Transverse colon (tissue), 4 donors: ENCODE results near the gene SCGB1A1. TPM values are rescaled to one million over a fixed set of nuclear protein-coding genes. Genes with fewer than 3 reads are reported as not detected.

Experiments
- DNase-seq: peaks from one replicate; pipeline ENCODE4 v3.0.0-alpha.2; 2019
- H3K27ac ChIP-seq, 4 donors: fragments of 200-600 bp; sonication (generic); 2 replicates each; pipeline ENCODE4 v1.5.1; 2016 to 2018; ENCODE audit warnings: inconsistent platforms in 4 of 4
- H3K27me3 ChIP-seq: fragments of 200-600 bp; sonication (generic); 2 replicates; pipeline ENCODE4 v1.5.1; 2017; ENCODE audit warnings: inconsistent platforms
- H3K36me3 ChIP-seq, 4 donors: fragments of 200-600 bp; sonication (generic); 2 replicates each; pipeline ENCODE4 v1.5.1; 2017 to 2019; ENCODE audit warnings: inconsistent platforms in 4 of 4
- H3K4me1 ChIP-seq, 4 donors: fragments of 200-600 bp; sonication (generic); 2 replicates each; pipeline ENCODE4 v1.5.1; 2017 to 2020; ENCODE audit warnings: inconsistent platforms in 4 of 4
- H3K4me3 ChIP-seq, 4 donors: fragments of 200-600 bp; sonication (generic); 1 replicate in 1 of 4; 2 replicates in 3 of 4; pipeline versions ENCODE4 v1.5.1 to v1.6.1; 2017 to 2019; ENCODE audit warnings: inconsistent platforms in 4 of 4
- H3K9me3 ChIP-seq, 2 donors: fragments of 200-600 bp; sonication (generic); 2 replicates each; pipeline ENCODE4 v1.5.1; 2017 to 2019; ENCODE audit warnings: inconsistent platforms in 2 of 2
- EP300 ChIP-seq: sonication (generic); formaldehyde crosslinking; IDR thresholded peaks from one replicate; pipeline ENCODE4 v1.6.1; 2017; ENCODE audit warnings: antibody characterized with exemption, low read depth
- POLR2A ChIP-seq: fragments of 450-650 bp; IDR thresholded peaks from one replicate; pipeline ENCODE4 v1.6.1; 2016; ENCODE audit warnings: antibody characterized with exemption, mild to moderate bottlenecking, moderate library complexity
- POLR2AphosphoS5 ChIP-seq, 3 donors: sonication (generic); formaldehyde crosslinking; IDR thresholded peaks; one replicate each; pipeline ENCODE4 v1.6.1; 2016; ENCODE audit warnings: antibody characterized with exemption in 3 of 3
- WGBS, 2 donors: methylation state at CpG; one replicate each; pipeline ENCODE4 v1.1.5; 2018; ENCODE audit warnings: low coverage in 1 of 2; 5-methylcytosine and 5-hydroxymethylcytosine counted together
- in situ Hi-C, 4 donors: fragments of 200-750 bp; cut with MboI; loops; one replicate each; pipeline versions ENCODE4 v1.15.0 to v1.15.1; 2017; ENCODE audit warnings: low sequenced_read_pairs in 3 of 4, low pct_ligation_motif_present in 1 of 4, low pct_unique_long_range_greater_than_20kb in 1 of 4
- intact Hi-C: fragments of 100-400 bp; cut with DNase I; formaldehyde crosslinking; loops from one replicate; pipeline ENCODE4 v1.15.1; 2023; ENCODE audit warnings: low total_unique reads
- total RNA-seq, 4 donors: library from RNA; depleted of rRNA; stranded (reverse); fragments of >200 nt; gene quantifications; one replicate each; pipeline ENCODE4 v1.1.0, GENCODE V29; 2016
- TF ChIP-seq, protein P1 (sequence below), 5 experiments: fragments of 200-600 bp in 3 of 5; fragments of 450-650 bp in 2 of 5; sonication (generic) in 3 of 5; IDR thresholded peaks; 1 replicate in 2 of 5; 2 replicates in 3 of 5; pipeline ENCODE4 v1.5.1; 2016 to 2017; ENCODE audit warnings: antibody characterized with exemption in 5 of 5, inconsistent platforms in 3 of 5, mild to moderate bottlenecking in 2 of 5, moderate library complexity in 1 of 5

SCGB1A1 gene
- total RNA-seq, 4 donors from 2014 or later = not detected

DNA sequence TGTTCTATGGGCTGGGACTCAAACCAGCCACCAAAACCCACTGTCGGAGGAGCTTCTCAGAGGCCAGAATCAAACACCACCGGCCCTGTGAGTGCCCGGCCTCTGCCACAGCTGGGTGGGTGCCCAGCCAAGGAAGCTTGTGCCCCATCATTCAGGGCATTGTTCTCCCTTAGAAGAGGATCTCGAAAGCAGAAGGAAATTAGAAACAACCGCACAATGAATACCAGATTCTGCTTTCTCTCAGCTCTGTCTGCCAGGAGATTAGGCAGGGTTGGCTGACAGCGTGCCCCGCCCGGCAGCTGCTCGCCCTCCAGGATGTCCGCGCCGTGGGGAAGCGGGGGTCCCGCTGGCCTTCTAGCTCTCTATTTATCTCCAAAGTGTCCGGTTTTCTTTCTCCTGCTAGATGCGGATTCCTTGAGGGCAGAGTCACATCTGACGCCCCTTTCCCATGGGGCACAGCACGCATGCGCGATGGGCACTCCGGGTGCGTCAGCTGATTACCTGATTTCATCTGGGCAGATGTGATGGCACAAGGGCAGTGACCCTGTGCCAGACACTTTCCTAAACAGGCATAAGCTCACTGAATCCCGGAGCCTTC lies 25.5 kb downstream of the SCGB1A1 start:
- peak; percentile 65 for DNase-seq
- H3K4me3 ChIP-seq = peak overlapping the region in 3 of 4 donors; percentile 14 to 37 (median 21)
- no peaks in the 10 kb centered on the region for H3K9me3 ChIP-seq
- no peaks in the 10 kb centered on the region for H3K27me3 ChIP-seq
- intact Hi-C loops (no loop called here), in situ Hi-C loops (no loop called here)
- TF ChIP-seq POLR2AphosphoS5 (IDR thresholded peaks at IDR 0.05) (peak; percentile 45 to 63 (median 56)), POLR2A (no peak)
- WGBS, 2 donors = 24% methylated on average over 23 of the region's 23 CpGs; no CpG with 5 or more reads in 1 of the 2 donors
- H3K4me1 ChIP-seq = peaks cover 25 to 54% (median 40%) of the 10 kb centered on the region in 4 donors
- H3K36me3 ChIP-seq = no peaks in the 10 kb centered on the region
- peak overlapping the region; percentile 84 to 88 (median 86) for H3K27ac ChIP-seq

DNA sequence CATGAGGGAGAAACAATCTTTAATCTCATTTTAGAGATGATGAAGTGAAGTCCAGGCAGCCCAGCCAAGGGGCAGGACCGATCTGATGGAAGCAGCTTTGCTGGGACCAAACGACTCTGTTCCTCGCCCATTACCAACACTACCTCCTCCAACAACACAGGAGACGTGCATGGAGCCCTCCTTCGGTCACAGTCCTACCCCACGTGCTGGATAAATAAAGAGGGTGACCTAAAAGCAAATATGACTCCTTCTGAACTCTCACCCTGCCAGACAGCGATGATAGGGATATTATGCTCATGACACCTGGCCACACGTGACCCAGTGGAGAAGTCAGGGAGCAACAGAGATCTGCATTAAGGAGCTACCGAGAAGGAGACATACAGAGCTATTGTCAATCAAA lies 26.0 kb downstream of the SCGB1A1 start:
- Histone ChIP-seq H3K4me1 (peaks cover 25 to 55% (median 40%) of the 10 kb centered on the region in 4 donors), H3K4me3 (peak overlapping the region in 2 of 4 donors; percentile 21 to 37), H3K27me3 (no peaks in the 10 kb centered on the region), H3K9me3 (no peaks in the 10 kb centered on the region), H3K27ac (peak overlapping the region; percentile 84 to 88 (median 86)), H3K36me3 (no peaks in the 10 kb centered on the region)
- TF ChIP-seq POLR2A (no peak), POLR2AphosphoS5 (IDR thresholded peaks at IDR 0.05) (no peak), EP300 (no peak)
- TF ChIP-seq, protein P1, sequence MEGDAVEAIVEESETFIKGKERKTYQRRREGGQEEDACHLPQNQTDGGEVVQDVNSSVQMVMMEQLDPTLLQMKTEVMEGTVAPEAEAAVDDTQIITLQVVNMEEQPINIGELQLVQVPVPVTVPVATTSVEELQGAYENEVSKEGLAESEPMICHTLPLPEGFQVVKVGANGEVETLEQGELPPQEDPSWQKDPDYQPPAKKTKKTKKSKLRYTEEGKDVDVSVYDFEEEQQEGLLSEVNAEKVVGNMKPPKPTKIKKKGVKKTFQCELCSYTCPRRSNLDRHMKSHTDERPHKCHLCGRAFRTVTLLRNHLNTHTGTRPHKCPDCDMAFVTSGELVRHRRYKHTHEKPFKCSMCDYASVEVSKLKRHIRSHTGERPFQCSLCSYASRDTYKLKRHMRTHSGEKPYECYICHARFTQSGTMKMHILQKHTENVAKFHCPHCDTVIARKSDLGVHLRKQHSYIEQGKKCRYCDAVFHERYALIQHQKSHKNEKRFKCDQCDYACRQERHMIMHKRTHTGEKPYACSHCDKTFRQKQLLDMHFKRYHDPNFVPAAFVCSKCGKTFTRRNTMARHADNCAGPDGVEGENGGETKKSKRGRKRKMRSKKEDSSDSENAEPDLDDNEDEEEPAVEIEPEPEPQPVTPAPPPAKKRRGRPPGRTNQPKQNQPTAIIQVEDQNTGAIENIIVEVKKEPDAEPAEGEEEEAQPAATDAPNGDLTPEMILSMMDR (IDR thresholded peaks at IDR 0.05) = no peak
- DNase-seq = no peak
- intact Hi-C loops (no loop called here), in situ Hi-C loops (no loop called here)
- WGBS, 2 donors = 21% methylated on average over 9 of the region's 9 CpGs; no CpG with 5 or more reads in 1 of the 2 donors

DNA sequence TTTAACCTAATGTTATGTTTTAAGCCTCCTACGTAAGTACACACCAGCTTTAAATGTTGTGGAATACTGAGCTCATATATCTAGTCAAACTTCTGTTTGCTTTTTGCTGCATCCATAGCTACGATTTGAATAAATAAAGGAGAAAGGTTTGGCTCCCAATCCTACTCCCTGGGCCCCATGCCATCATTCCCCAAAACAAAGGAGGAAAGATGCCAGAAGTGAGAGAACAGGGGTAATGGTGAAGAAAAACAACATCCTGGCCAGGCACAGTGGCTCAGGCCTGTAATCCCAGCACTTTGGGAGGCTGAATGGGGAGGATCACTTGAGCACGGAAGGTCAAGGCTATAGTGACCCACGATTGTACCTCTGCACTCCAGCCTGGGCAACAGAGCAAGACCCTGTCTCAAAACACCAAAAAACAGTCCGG lies 26.5 kb downstream of the SCGB1A1 start:
- intact Hi-C loops = no loop called here
- peak overlapping the region; percentile 84 to 88 (median 86) for H3K27ac ChIP-seq
- no peaks in the 10 kb centered on the region for H3K27me3 ChIP-seq
- TF ChIP-seq POLR2A = no peak
- TF ChIP-seq EP300 = peak; percentile 48
- TF ChIP-seq, protein P1 (IDR thresholded peaks at IDR 0.05) = no peak
- TF ChIP-seq POLR2AphosphoS5 (IDR thresholded peaks at IDR 0.05) = peak in 2 of 3 donors; percentile 19 to 59
- H3K4me3 ChIP-seq = no peak overlapping the region
- no peaks in the 10 kb centered on the region for H3K9me3 ChIP-seq
- no peaks in the 10 kb centered on the region for H3K36me3 ChIP-seq
- H3K4me1 ChIP-seq = peaks cover 24 to 50% (median 37%) of the 10 kb centered on the region in 4 donors
- peak; percentile 56 for DNase-seq
- in situ Hi-C loops = no loop called here
- WGBS, 2 donors = 42 to 45% methylated on average over 5 of the region's 5 CpGs

DNA sequence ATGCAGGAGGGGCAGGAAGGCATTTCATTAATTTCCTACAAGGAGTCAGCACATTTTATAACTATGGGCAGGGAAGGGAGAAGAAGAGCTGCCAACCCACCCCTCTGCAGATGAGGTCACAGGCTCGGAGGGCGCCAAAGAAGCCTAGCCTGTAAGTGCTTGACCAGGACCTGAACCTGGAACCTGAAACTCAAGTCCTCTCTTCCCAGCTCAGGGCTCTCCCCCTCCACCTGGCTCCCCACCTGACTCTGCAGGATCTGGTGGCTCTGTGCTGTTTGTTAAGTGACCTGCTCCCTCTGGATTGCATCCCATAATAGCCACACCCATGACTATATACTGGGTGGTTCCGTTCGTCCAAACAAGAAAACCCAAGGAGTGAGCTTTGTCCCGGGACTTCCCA lies 27.3 kb downstream of the SCGB1A1 start:
- intact Hi-C loops = no loop called here
- no peaks in the 10 kb centered on the region for H3K27me3 ChIP-seq
- WGBS, 2 donors = 35% methylated on average over 5 of the region's 5 CpGs; no CpG with 5 or more reads in 1 of the 2 donors
- no peak overlapping the region for H3K4me3 ChIP-seq
- no peaks in the 10 kb centered on the region for H3K36me3 ChIP-seq
- H3K4me1 ChIP-seq = peaks cover 20 to 43% (median 34%) of the 10 kb centered on the region in 4 donors
- in situ Hi-C loops = no loop called here
- H3K27ac ChIP-seq = peak overlapping the region; percentile 84 to 88 (median 86)
- TF ChIP-seq POLR2AphosphoS5 (IDR thresholded peaks at IDR 0.05) = peak in 1 of 3 donors; percentile 17
- TF ChIP-seq, protein P1 (IDR thresholded peaks at IDR 0.05) = no peak
- no peak for TF ChIP-seq EP300
- no peak for TF ChIP-seq POLR2A
- no peaks in the 10 kb centered on the region for H3K9me3 ChIP-seq
- DNase-seq = peak; percentile 52
